NCI-H1436 (cell line): ENCODE results near the gene SRPK2.
"Not testable (repeated sequence)": the region's sequence is repeated elsewhere in the genome, so short reads cannot be mapped to it uniquely, and the experiment has no call there.

Experiments
- DNase-seq: peaks from one replicate; lab custom pipeline; 2025; lab: John Stamatoyannopoulos, UW

The SRPK2 gene

DNA sequence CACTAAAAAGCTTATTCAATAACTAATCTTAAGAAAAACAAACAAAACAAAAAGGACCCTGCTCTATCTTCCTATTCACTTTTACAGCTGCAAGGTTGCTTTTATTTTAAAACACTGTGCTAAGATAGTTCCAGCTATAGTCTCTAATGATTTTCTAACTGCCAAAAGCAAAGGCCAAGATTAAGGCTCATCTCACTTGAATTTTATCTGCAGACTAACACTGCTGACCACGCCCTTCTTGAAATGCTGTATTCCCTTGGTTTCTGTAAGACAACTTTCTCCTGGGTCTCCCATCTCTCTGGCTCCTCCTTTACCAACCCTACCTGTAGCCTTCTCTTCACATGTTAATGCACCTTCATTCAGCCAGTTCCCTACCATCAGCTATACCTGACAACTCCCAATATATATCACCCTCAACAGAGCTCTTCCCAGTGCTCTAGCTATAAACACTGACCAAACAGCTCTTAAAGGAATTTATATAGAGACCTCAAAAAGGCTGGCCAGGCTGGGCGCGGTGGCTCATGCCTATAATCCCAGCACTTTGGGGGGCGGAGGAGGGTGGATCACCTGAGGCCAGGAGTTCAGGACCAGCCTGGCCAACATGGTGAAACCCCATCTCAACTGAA lies 11.7 kb downstream of the SRPK2 start:
- no peak for DNase-seq

DNA sequence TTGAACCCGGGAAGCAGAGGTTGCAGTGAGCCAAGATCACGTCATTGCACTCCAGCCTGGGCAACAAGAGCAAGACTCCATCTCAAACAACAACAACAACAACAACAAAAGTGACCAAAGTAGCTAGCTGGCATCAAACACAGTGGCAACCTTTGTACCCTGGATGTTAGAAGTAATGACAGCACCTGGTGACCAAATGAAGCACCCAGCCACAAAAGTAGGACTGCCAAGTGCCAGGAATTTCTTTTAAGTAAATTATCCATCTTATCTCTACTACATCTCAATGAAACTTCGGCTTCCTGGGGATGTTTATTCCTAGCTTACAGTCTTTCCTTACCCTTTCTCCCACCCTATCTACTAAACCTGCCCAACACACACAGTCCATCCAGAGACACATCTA lies 18.8 kb downstream of the SRPK2 start:
- no peak for DNase-seq

DNA sequence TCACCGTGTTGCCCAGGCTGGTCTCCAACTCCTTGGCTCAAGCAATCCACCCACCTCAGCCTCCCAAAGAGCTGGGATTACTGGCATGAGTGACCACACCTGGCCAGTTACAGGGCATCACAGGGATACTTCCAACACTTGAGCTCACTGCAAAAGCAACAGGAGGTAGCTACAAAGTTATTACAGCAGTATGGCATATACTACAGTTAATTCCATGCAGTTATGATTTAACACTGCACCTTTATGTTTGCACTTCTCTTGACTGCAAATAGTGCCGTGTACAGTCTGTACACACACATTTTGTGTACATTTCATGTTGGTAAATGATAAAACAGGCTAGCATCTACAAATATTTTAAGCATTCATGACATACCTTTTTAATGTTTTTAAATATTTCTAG lies 21.3 kb downstream of the SRPK2 start:
- DNase-seq = no peak

- no peak for DNase-seq
These were observed 22.9 kb downstream of the SRPK2 start for GRCh38 chr7:105365541-105366534.

GRCh38 chr7:105364684-105365083 lies 24.0 kb downstream of the SRPK2 start:
- DNase-seq = no peak

DNA sequence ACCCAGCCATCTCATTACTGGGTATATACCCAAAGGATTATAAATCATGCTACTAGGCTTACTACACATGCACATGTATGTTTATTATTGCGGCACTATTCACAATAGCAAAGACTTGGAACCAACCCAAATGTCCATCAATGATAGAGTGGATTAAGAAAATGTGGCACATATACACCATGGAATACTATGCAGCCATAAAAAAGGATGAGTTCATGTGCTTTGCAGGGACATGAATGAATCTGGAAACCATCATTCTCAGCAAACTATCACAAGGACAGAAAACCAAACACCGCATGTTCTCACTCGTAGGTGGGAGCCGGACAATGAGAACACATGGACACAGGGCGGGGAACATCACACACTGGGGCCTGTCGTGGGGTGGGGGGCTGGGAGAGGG lies 25.1 kb downstream of the SRPK2 start:
- not testable (repeated sequence) for DNase-seq

DNA sequence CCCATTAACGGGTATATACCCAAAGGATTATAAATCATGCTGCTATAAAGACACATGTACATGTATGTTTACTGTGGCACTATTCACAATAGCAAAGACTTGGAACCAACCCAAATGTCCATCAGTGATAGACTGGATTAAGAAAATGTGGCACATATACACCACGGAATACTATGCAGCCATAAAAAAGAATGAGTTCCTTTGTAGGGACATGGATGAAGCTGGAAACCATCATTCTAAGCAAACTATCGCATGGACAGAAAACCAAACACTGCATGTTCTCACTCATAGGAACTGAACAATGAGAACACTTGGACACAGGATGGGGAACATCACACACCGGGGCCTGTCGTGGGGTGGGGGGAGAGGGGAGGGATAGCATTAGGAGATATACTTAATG lies 26.0 kb downstream of the SRPK2 start:
- DNase-seq = not testable (repeated sequence)

DNA sequence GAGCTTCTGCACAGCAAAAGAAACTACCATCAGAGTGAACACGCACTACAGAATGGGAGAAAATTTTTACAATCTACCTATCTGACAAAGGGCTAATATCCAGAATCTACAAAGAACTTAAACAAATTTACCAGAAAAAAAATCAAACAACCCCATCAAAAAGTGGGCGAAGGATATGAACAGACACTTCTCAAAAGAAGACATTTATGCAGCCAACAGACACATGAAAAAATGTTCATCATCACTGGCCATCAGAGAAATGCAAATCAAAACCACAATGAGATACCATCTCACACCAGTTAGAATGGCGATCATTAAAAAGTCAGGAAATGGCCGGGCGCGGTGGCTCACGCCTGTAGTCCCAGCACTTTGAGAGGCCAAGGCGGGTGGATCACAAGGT lies 26.7 kb downstream of the SRPK2 start:
- not testable (repeated sequence) for DNase-seq

DNA sequence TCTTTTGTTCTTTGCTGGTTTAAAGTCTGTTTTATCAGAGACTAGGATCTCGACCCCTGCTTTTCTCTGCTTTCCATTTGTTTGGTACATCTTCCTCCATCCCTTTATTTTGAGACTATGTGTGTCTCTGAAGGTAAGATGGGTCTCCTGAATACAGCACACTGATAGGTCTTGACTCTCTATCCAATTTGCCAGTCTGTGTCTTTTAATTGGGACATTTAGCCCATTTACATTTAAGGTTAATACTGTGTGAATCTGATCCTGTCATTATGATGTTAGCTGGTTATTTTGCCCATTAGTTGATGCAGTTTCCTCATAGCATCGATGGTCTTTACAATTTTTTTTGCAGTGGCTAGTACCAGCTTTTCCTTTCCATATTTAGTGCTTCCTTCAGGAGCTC lies 28.6 kb downstream of the SRPK2 start:
- not testable (repeated sequence) for DNase-seq

- DNase-seq = no peak
These were observed 33.0 kb downstream of the SRPK2 start for GRCh38 chr7:105355701-105356100.

GRCh38 chr7:105354383-105354782 lies 34.3 kb downstream of the SRPK2 start:
- no peak for DNase-seq

GRCh38 chr7:105353752-105354328 lies 34.9 kb downstream of the SRPK2 start:
- no peak for DNase-seq

GRCh38 chr7:105352901-105353668 lies 35.6 kb downstream of the SRPK2 start:
- DNase-seq = no peak

GRCh38 chr7:105352018-105352612 lies 36.6 kb downstream of the SRPK2 start:
- no peak for DNase-seq

- no peak for DNase-seq
These were observed 37.8 kb downstream of the SRPK2 start for GRCh38 chr7:105350906-105351305.

GRCh38 chr7:105348177-105348576 lies 40.5 kb downstream of the SRPK2 start:
- not testable (repeated sequence) for DNase-seq

GRCh38 chr7:105346593-105347322 lies 42.0 kb downstream of the SRPK2 start:
- no peak for DNase-seq

DNA sequence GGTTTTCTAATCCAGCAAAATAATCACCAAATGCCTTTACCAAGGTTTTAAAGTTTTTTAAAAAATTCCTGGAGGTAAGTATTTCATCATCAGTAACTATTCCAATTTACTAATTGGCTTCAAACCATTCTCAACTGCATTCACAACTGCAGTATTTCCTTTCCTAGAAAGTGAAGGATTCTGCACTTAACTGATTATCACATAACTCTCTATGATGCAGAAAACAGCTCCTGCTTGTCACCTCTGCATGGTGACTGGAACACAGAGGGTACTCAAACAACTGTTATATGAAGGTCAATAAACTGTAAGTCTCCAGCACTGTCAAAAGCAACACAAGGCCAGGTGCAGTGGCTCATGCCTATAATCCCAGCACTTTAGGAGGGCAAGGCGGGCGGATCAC lies 42.6 kb downstream of the SRPK2 start:
- no peak for DNase-seq

GRCh38 chr7:105345725-105346124 lies 43.0 kb downstream of the SRPK2 start:
- DNase-seq = no peak

- DNase-seq = no peak
These were observed 43.7 kb downstream of the SRPK2 start for GRCh38 chr7:105345003-105345402.
